Nephron progenitor cell (in vitro differentiated cells): Measurements from ENCODE around the gene PLIN4.
A peak's percentile ranks its signal among the peaks of the same experiment; 100 is the strongest.

Experiments used
- DNase-seq: peaks from one replicate; pipeline ENCODE4 v3.0.0; 2021
- H3K27ac Mint-ChIP-seq: 2 replicates; pipeline ENCODE4 v1.8.0; 2021; ENCODE audit warnings: mild to moderate bottlenecking, moderate library complexity, mixed read lengths
- H3K27me3 Mint-ChIP-seq: 2 replicates; pipeline ENCODE4 v1.8.0; 2021; ENCODE audit warnings: mild to moderate bottlenecking, low read depth, mixed read lengths; ENCODE audit not compliant: poor library complexity
- H3K36me3 Mint-ChIP-seq: 2 replicates; pipeline ENCODE4 v1.8.0; 2021; ENCODE audit warnings: low read depth, mixed read lengths
- H3K4me1 Mint-ChIP-seq: 2 replicates; pipeline ENCODE4 v1.8.0; 2021; ENCODE audit warnings: mixed read lengths
- H3K4me3 Mint-ChIP-seq: 2 replicates; pipeline ENCODE4 v1.8.0; 2021; ENCODE audit warnings: mild to moderate bottlenecking, moderate library complexity, mixed read lengths
- H3K9me3 Mint-ChIP-seq: 2 replicates; pipeline ENCODE4 v1.8.0; 2021; ENCODE audit warnings: mild to moderate bottlenecking, moderate library complexity, mixed read lengths
- CTCF ChIP-seq: fragments of 200-600 bp; sonication (generic); IDR thresholded peaks from 2 replicates; pipeline ENCODE4 v1.5.0; 2021; ENCODE audit warnings: antibody characterized with exemption

PLIN4 gene

GRCh38 chr19:4454747-4455718 is 63.3 kb downstream of the PLIN4 start:
- Mint-ChIP-seq H3K4me3 (peak overlapping the region; percentile 89), H3K4me1 (peaks cover 46% of the 10 kb centered on the region), H3K36me3 (peaks cover 10% of the 10 kb centered on the region), H3K9me3 (no peaks in the 10 kb centered on the region), H3K27ac (peak overlapping the region; percentile 94), H3K27me3 (peaks cover under 1% of the 10 kb centered on the region)
- TF ChIP-seq CTCF, result no peak
- DNase-seq, result no peak

GRCh38 chr19:4453232-4454179 is 64.8 kb downstream of the PLIN4 start:
- Mint-ChIP-seq H3K9me3 (no peaks in the 10 kb centered on the region), H3K36me3 (peaks cover 25% of the 10 kb centered on the region), H3K4me3 (no peak overlapping the region), H3K27me3 (no peaks in the 10 kb centered on the region), H3K27ac (peak overlapping the region; percentile 61), H3K4me1 (peaks cover 50% of the 10 kb centered on the region)
- no peak for DNase-seq
- no peak for TF ChIP-seq CTCF

- H3K27ac Mint-ChIP-seq, result peak overlapping the region; percentile 61
- H3K36me3 Mint-ChIP-seq, result peaks cover 29% of the 10 kb centered on the region
- no peaks in the 10 kb centered on the region for H3K9me3 Mint-ChIP-seq
- no peak overlapping the region for H3K4me3 Mint-ChIP-seq
- TF ChIP-seq CTCF, result no peak
- DNase-seq, result no peak
- H3K4me1 Mint-ChIP-seq, result peaks cover 49% of the 10 kb centered on the region
- no peaks in the 10 kb centered on the region for H3K27me3 Mint-ChIP-seq
Observed at GRCh38 chr19:4452230-4452990, 65.9 kb downstream of the PLIN4 start.
